Activated naive CD8-positive, alpha-beta T cell treated with anti-CD3 and anti-CD28 coated beads, Interleukin-2, amount 50 U/mL, for 24 hours (primary cell): ENCODE results near the gene GNAI2.
"Not testable (repeated sequence)": the region's sequence is repeated elsewhere in the genome, so short reads cannot be mapped to it uniquely, and the experiment has no call there.

Source experiments
- ATAC-seq: fragments of 150-1000 bp; cut with Tn5 transposase; one replicate; pipeline ENCODE4 v1.10.0; 2021
- DNase-seq: peaks from one replicate; pipeline ENCODE4 v3.0.0; 2021
- H3K27ac Mint-ChIP-seq: one replicate; pipeline ENCODE4 v1.8.0; 2021; ENCODE audit warnings: mild to moderate bottlenecking, mixed read lengths
- H3K27me3 Mint-ChIP-seq: one replicate; pipeline ENCODE4 v1.8.0; 2021; ENCODE audit warnings: mixed read lengths
- H3K36me3 Mint-ChIP-seq: one replicate; pipeline ENCODE4 v1.8.0; 2021; ENCODE audit warnings: low read depth, mixed read lengths
- H3K4me1 Mint-ChIP-seq: one replicate; pipeline ENCODE4 v1.8.0; 2021; ENCODE audit warnings: mixed read lengths
- H3K4me3 Mint-ChIP-seq: one replicate; pipeline ENCODE4 v1.8.0; 2021; ENCODE audit warnings: mild to moderate bottlenecking, moderate library complexity, mixed read lengths
- H3K9me3 Mint-ChIP-seq: one replicate; pipeline ENCODE4 v1.8.0; 2021; ENCODE audit warnings: mixed read lengths

The GNAI2 gene

GRCh38 chr3:50266017-50266416, 30.0 kb downstream of the GNAI2 start:
- DNase-seq: no peak
- H3K4me3 Mint-ChIP-seq: no peak overlapping the region
- ATAC-seq: no peak
- H3K4me1 Mint-ChIP-seq: no peaks in the 10 kb centered on the region
- peaks cover 24% of the 10 kb centered on the region for H3K27me3 Mint-ChIP-seq
- H3K9me3 Mint-ChIP-seq: no peaks in the 10 kb centered on the region
- no peak overlapping the region for H3K27ac Mint-ChIP-seq
- H3K36me3 Mint-ChIP-seq: no peaks in the 10 kb centered on the region

- H3K4me1 Mint-ChIP-seq: peaks cover under 1% of the 10 kb centered on the region
- no peak overlapping the region for H3K27ac Mint-ChIP-seq
- no peaks in the 10 kb centered on the region for H3K9me3 Mint-ChIP-seq
- no peak for ATAC-seq
- DNase-seq: no peak
- no peak overlapping the region for H3K4me3 Mint-ChIP-seq
- H3K27me3 Mint-ChIP-seq: peaks cover 24% of the 10 kb centered on the region
- no peaks in the 10 kb centered on the region for H3K36me3 Mint-ChIP-seq
Measured at GRCh38 chr3:50266836-50267235, 30.8 kb downstream of the GNAI2 start.

DNA sequence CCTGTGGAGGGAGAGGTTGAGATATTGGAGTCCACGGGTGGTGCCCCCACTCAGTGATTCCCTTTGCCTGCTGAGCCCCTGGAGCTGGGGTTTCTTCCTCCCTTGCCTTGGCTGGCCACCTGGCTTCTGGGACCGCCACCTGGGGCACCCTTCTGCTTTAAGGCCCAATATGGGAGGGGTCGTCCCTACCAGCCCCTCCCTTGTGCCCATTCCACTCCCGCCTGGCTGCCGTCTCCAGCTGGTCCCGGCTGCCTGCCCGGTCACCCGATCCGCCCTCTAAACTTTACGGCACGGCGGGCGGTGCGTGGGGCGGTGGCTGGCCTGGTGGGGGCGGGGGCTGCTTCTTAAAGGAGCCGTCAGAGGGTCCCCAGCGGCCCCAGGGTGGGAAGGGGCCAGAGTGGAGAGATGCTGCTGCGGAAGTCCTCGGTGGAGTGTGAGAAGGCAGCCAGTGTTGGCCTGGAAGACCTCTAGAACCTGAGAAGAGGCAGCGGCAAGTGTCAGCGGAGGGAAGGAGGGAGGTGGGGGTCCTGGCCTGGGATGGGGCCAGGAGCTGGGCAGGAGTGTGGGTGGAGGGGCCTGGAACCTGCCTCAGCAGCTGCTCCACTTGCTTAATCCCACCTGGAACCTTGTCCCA, 31.4 kb downstream of the GNAI2 start:
- ATAC-seq: no peak
- DNase-seq: no peak
- peaks cover 24% of the 10 kb centered on the region for H3K27me3 Mint-ChIP-seq
- H3K27ac Mint-ChIP-seq: no peak overlapping the region
- no peaks in the 10 kb centered on the region for H3K9me3 Mint-ChIP-seq
- H3K4me3 Mint-ChIP-seq: no peak overlapping the region
- peaks cover 4% of the 10 kb centered on the region for H3K4me1 Mint-ChIP-seq
- H3K36me3 Mint-ChIP-seq: no peaks in the 10 kb centered on the region

DNA sequence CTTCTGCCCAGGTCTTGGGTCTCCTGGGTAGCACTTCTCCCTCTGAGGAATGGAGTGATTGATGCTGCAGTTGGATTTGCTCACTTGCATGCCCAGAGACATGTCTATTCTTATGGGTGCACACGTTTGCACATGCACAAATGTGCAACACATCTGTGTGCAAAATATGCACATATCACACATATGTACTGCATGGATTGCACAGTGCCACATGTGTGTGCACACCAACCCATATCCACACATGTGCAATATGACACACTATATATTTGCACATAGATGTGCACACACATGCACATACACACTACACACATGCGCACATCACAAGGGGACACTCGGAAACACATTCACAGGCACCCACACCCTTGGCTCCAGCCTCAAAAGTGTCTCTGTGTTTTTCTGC, 32.3 kb downstream of the GNAI2 start:
- DNase-seq (no peak), ATAC-seq (no peak)
- Mint-ChIP-seq H3K27ac (no peak overlapping the region), H3K4me3 (no peak overlapping the region), H3K9me3 (no peaks in the 10 kb centered on the region), H3K27me3 (peaks cover 28% of the 10 kb centered on the region), H3K36me3 (no peaks in the 10 kb centered on the region), H3K4me1 (peaks cover 10% of the 10 kb centered on the region)

DNA sequence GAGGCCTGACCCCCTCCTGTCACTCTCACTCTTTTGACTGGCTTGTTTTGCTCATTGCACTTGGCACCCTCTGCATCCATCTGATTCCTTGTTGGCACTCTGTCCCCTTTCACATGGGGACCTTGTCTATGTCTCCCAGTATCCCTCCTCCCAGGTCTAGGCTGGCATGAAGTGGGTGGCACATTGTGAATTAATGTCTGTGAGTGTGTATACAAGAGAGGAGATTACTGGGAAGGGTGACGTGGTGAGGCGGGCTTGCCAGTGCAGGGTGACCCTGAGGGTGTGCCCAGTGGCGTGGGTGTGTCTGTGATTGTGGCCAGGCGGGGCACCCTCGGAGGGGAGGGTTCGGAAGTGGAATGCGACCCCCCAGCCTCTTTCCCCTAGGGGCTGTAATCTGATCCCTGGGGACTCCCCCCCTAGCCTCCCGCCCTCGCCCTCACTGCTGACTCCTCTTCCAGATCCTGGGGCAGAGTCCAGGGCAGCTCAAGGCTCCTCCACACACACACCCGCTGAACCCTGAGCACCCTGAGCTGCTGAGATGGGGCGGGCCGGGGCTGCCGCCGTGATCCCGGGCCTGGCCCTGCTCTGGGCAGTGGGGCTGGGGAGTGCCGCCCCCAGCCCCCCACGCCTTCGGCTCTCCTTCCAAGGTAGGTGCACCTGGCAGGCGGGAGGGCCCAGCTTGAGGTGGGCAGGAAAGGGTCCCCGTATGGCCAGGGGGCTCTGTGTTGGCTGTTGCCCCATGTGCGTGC, 32.9 kb downstream of the GNAI2 start, which contains the start of gene SEMA3B:
Gene SEMA3B, plus strand, starts transcription at position 445 of the 749 bp plus-strand sequence. Its CDS starts 94 bp downstream, at position 539.
- ATAC-seq (no peak), DNase-seq (no peak)
- Mint-ChIP-seq H3K27ac (no peak within 1 kb of the TSS), H3K9me3 (no peaks in the 10 kb centered on the region), H3K4me3 (no peak within 1 kb of the TSS), H3K4me1 (peaks cover 10% of the 10 kb centered on the region), H3K27me3 (peaks cover 29% of the 10 kb centered on the region), H3K36me3 (no peaks in the 10 kb centered on the region)

- H3K9me3 Mint-ChIP-seq: no peaks in the 10 kb centered on the region
- no peak overlapping the region for H3K4me3 Mint-ChIP-seq
- no peaks in the 10 kb centered on the region for H3K36me3 Mint-ChIP-seq
- H3K27me3 Mint-ChIP-seq: peaks cover 35% of the 10 kb centered on the region
- H3K4me1 Mint-ChIP-seq: peaks cover 15% of the 10 kb centered on the region
- H3K27ac Mint-ChIP-seq: no peak overlapping the region
- no peak for ATAC-seq
- DNase-seq: no peak
Measured at GRCh38 chr3:50269460-50269859, 33.5 kb downstream of the GNAI2 start.

- peaks cover 38% of the 10 kb centered on the region for H3K27me3 Mint-ChIP-seq
- no peak for DNase-seq
- H3K27ac Mint-ChIP-seq: no peak overlapping the region
- no peaks in the 10 kb centered on the region for H3K9me3 Mint-ChIP-seq
- peaks cover 19% of the 10 kb centered on the region for H3K4me1 Mint-ChIP-seq
- H3K4me3 Mint-ChIP-seq: no peak overlapping the region
- no peaks in the 10 kb centered on the region for H3K36me3 Mint-ChIP-seq
- ATAC-seq: no peak
Measured at GRCh38 chr3:50269977-50270413, 34.0 kb downstream of the GNAI2 start.

GRCh38 chr3:50270422-50271224, 34.6 kb downstream of the GNAI2 start:
- H3K27me3 Mint-ChIP-seq: peaks cover 44% of the 10 kb centered on the region
- H3K9me3 Mint-ChIP-seq: no peaks in the 10 kb centered on the region
- peaks cover 25% of the 10 kb centered on the region for H3K4me1 Mint-ChIP-seq
- DNase-seq: no peak
- H3K36me3 Mint-ChIP-seq: no peaks in the 10 kb centered on the region
- no peak overlapping the region for H3K27ac Mint-ChIP-seq
- no peak for ATAC-seq
- no peak overlapping the region for H3K4me3 Mint-ChIP-seq

DNA sequence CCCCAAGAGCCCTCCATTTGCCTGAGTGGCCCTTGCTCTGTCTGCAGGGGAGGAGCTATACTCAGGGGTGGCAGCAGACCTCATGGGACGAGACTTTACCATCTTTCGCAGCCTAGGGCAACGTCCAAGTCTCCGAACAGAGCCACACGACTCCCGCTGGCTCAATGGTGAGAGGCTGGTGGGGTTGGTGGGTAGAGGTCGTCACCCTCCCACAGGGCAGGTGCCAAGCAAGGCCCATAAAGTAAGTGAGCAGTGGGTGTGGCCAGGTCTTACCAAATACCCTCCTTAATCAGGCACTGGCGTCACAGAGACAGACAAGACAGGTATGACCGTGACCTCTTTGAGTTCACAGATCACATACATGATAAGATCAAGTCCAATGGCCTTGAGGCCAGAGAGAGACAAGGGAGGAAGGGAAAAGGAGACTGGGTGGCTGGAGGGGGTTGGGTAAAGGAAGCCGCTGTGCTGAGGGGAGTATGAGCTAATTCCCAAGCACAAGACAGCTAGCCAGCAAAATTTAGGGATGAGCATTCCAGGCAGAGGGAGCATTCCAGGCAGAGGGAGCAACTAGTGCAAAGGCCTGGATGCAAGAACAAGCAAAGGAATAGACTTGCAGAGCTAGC, 35.4 kb downstream of the GNAI2 start:
- Mint-ChIP-seq H3K27me3 (peaks cover 47% of the 10 kb centered on the region), H3K27ac (no peak overlapping the region), H3K36me3 (no peaks in the 10 kb centered on the region), H3K9me3 (no peaks in the 10 kb centered on the region), H3K4me3 (no peak overlapping the region), H3K4me1 (peaks cover 30% of the 10 kb centered on the region)
- DNase-seq (no peak), ATAC-seq (no peak)

DNA sequence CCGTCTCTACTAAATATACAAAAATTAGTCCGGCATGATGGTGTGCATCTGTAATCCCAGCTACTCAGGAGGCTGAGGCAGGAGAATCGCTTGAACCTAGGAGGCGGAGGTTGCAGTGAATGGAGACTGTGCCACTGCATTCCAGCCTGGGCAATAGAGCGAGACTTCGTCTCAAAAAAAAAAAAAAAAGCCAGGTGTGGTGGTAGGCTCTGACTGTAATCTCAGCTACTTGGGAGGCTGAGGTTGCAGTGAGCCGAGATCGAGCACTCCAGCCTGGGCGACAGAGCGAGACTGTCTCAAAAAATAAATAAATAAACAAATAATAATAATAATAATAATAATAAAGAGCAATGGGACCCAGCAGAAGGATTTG, 36.5 kb downstream of the GNAI2 start:
- Mint-ChIP-seq H3K27me3 (peaks cover 45% of the 10 kb centered on the region), H3K4me1 (peaks cover 30% of the 10 kb centered on the region)
- ATAC-seq, H3K27ac Mint-ChIP-seq, H3K9me3 Mint-ChIP-seq, DNase-seq, H3K4me3 Mint-ChIP-seq, H3K36me3 Mint-ChIP-seq: not testable (repeated sequence)

DNA sequence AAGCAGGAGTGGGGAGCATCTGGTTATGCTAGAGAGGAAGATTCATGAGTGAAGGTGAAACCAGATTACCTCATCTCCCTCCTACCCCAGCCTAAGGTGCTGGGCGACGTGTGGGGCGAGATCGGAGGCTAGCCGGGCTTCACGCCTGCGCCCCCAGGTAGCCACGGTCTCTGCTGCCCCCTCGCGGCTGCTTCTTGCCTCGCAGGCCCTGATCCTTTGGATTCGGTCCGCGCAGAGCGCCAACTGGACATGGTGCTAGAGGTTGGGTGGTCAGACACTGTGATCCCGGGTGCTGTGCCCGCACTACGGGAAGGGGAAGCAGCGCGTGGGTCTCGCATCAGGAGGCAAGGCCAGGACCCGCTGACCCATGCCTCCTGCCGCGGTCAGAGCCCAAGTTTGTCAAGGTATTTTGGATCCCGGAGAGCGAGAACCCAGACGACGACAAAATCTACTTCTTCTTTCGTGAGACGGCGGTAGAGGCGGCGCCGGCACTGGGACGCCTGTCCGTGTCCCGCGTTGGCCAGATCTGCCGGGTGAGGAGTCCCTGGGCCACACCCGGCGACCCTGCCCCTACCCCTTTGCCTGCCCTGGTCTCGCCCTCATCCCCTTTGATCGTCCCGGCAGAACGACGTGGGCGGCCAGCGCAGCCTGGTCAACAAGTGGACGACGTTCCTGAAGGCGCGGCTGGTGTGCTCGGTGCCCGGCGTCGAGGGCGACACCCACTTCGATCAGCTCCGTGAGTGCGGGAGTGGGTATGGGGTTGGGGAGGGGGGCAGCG, 37.1 kb downstream of the GNAI2 start:
- Mint-ChIP-seq H3K36me3 (no peaks in the 10 kb centered on the region), H3K9me3 (no peaks in the 10 kb centered on the region), H3K4me3 (peak overlapping the region; percentile 48), H3K27me3 (peaks cover 46% of the 10 kb centered on the region), H3K4me1 (peaks cover 30% of the 10 kb centered on the region), H3K27ac (no peak overlapping the region)
- peak; percentile 85 for ATAC-seq
- peak; percentile 97 for DNase-seq

DNA sequence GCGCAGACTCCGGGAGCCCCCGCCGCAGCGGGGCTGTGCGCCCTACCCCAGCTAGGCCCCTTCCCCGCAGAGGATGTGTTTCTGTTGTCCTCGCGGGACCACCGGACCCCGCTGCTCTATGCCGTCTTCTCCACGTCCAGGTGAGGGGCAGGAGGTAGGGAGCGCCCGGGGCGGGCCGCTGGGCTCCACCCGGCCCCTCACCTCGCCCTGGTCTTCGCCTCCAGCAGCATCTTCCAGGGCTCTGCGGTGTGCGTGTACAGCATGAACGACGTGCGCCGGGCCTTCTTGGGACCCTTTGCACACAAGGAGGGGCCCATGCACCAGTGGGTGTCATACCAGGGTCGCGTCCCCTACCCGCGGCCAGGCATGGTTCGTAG, 37.7 kb downstream of the GNAI2 start:
- DNase-seq (no peak), ATAC-seq (no peak)
- Mint-ChIP-seq H3K4me3 (no peak overlapping the region), H3K36me3 (no peaks in the 10 kb centered on the region), H3K27me3 (peaks cover 42% of the 10 kb centered on the region), H3K27ac (no peak overlapping the region), H3K4me1 (peaks cover 30% of the 10 kb centered on the region), H3K9me3 (no peaks in the 10 kb centered on the region)

DNA sequence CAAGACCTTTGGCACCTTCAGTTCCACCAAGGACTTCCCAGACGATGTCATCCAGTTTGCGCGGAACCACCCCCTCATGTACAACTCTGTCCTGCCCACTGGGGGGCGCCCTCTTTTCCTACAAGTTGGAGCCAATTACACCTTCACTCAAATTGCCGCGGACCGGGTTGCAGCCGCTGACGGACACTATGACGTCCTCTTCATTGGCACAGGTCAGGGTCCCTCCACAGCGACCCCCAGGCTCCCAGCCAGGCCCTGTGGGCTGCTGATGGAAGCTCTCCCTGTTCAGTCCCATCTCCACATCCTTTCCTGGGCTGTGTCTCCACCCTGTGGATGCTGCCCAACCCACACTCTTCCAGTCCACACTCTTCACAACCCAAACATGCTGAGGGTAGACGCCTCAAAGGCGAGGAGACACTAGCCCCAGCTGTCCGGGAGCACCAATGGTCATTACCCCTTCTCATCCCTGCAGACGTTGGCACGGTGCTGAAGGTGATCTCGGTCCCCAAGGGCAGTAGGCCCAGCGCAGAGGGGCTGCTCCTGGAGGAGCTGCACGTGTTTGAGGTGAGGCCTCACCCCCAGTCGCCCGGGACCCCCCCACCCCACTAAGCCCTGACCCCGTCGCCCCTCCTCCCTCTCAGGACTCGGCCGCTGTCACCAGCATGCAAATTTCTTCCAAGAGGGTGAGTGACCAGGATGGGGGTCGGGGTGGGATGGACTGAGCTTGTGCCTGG, 38.5 kb downstream of the GNAI2 start:
- H3K27me3 Mint-ChIP-seq: peaks cover 38% of the 10 kb centered on the region
- no peak overlapping the region for H3K4me3 Mint-ChIP-seq
- H3K4me1 Mint-ChIP-seq: peaks cover 30% of the 10 kb centered on the region
- DNase-seq (peak; percentile 82), ATAC-seq (peak; percentile 35)
- H3K27ac Mint-ChIP-seq: no peak overlapping the region
- H3K9me3 Mint-ChIP-seq: no peaks in the 10 kb centered on the region
- H3K36me3 Mint-ChIP-seq: no peaks in the 10 kb centered on the region
